Immature natural killer cell (primary cell): ENCODE measurements around the gene CDKN2B-AS1. TPM values are rescaled to one million over a fixed set of nuclear protein-coding genes. Genes with fewer than 3 reads are reported as not detected.

Source experiments
- DNase-seq, 3 donors: peaks; one replicate each; pipeline ENCODE4 v3.0.0; 2022; ENCODE audit warnings: mixed read lengths in 1 of 3
- H3K27ac Mint-ChIP-seq, 6 donors: one replicate each; pipeline ENCODE4 v1.8.0; 2020; ENCODE audit warnings: mixed read lengths in 6 of 6, mild to moderate bottlenecking in 5 of 6, inconsistent platforms in 4 of 6, moderate library complexity in 3 of 6
- H3K27me3 Mint-ChIP-seq, 3 donors: one replicate each; pipeline ENCODE4 v1.8.0; 2020 to 2021; ENCODE audit warnings: low read depth in 3 of 3, mild to moderate bottlenecking in 3 of 3, mixed read lengths in 3 of 3, moderate library complexity in 3 of 3, inconsistent platforms in 1 of 3
- H3K36me3 Mint-ChIP-seq, 3 donors: one replicate each; pipeline ENCODE4 v1.8.0; 2020; ENCODE audit warnings: mixed read lengths in 3 of 3, inconsistent platforms in 2 of 3, mild to moderate bottlenecking in 2 of 3
- H3K4me1 Mint-ChIP-seq, 2 donors: one replicate each; pipeline ENCODE4 v1.8.0; 2020; ENCODE audit warnings: inconsistent platforms in 2 of 2, mild to moderate bottlenecking in 2 of 2, mixed read lengths in 2 of 2, moderate library complexity in 1 of 2
- H3K4me3 Mint-ChIP-seq, 5 donors: one replicate each; pipeline ENCODE4 v1.8.0; 2020; ENCODE audit warnings: mild to moderate bottlenecking in 5 of 5, mixed read lengths in 5 of 5, inconsistent platforms in 3 of 5, moderate library complexity in 3 of 5
- H3K9me3 Mint-ChIP-seq, 6 donors: one replicate each; pipeline ENCODE4 v1.8.0; 2020; ENCODE audit warnings: mild to moderate bottlenecking in 6 of 6, mixed read lengths in 6 of 6, inconsistent platforms in 4 of 6, moderate library complexity in 3 of 6
- polyA plus RNA-seq, 3 donors: library from polyadenylated mRNA; unstranded; fragments of 300-500 nt; fragmentation: Illumina TruSeq; gene quantifications; one replicate each; pipeline ENCODE4 v1.2.3, GENCODE V29; 2021

The CDKN2B-AS1 gene
- polyA plus RNA-seq, 3 donors from 2014 or later, result 0.55 TPM; not detected in 2

GRCh38 chr9:21988056-21988990, 6.3 kb upstream of the CDKN2B-AS1 start:
- peaks cover 0 to 6% (median 3%) of the 10 kb centered on the region in 3 donors for H3K36me3 Mint-ChIP-seq
- DNase-seq, result no peak
- peaks cover 0 to 2% (median 0%) of the 10 kb centered on the region in 6 donors for H3K9me3 Mint-ChIP-seq
- peaks cover 6 to 17% of the 10 kb centered on the region in 2 donors for H3K4me1 Mint-ChIP-seq
- H3K27me3 Mint-ChIP-seq, result peaks cover 17 to 37% (median 35%) of the 10 kb centered on the region in 3 donors
- H3K27ac Mint-ChIP-seq, result no peak overlapping the region
- H3K4me3 Mint-ChIP-seq, result no peak overlapping the region

- H3K27me3 Mint-ChIP-seq, result peaks cover 17 to 38% (median 34%) of the 10 kb centered on the region in 3 donors
- peak overlapping the region in 1 of 5 donors; percentile 61 for H3K4me3 Mint-ChIP-seq
- H3K27ac Mint-ChIP-seq, result no peak overlapping the region
Observed at GRCh38 chr9:21989440-21990189, 5.0 kb upstream of the CDKN2B-AS1 start.

GRCh38 chr9:21991072-21991959, 3.3 kb upstream of the CDKN2B-AS1 start:
- Mint-ChIP-seq H3K9me3 (peaks cover 0 to 2% (median 0%) of the 10 kb centered on the region in 6 donors), H3K27ac (no peak overlapping the region), H3K36me3 (peaks cover 0 to 6% (median 3%) of the 10 kb centered on the region in 3 donors), H3K4me1 (peaks cover 21 to 32% of the 10 kb centered on the region in 2 donors), H3K27me3 (peaks cover 26 to 53% (median 40%) of the 10 kb centered on the region in 3 donors), H3K4me3 (no peak overlapping the region)
- DNase-seq, result no peak

More at GRCh38 chr9:21989440-21990189, 5.0 kb upstream of the CDKN2B-AS1 start:
- Mint-ChIP-seq H3K4me1 (peaks cover 13 to 26% of the 10 kb centered on the region in 2 donors), H3K36me3 (peaks cover 0 to 6% (median 3%) of the 10 kb centered on the region in 3 donors), H3K9me3 (peaks cover 0 to 2% (median 0%) of the 10 kb centered on the region in 6 donors)
- DNase-seq, result no peak

GRCh38 chr9:21993007-21993406, 1.6 kb upstream of the CDKN2B-AS1 start:
- H3K36me3 Mint-ChIP-seq, result peaks cover 0 to 6% (median 3%) of the 10 kb centered on the region in 3 donors
- H3K27me3 Mint-ChIP-seq, result peaks cover 24 to 46% (median 32%) of the 10 kb centered on the region in 3 donors
- H3K4me3 Mint-ChIP-seq, result peak overlapping the region; percentile 81 to 96 (median 84)
- DNase-seq, result no peak
- H3K9me3 Mint-ChIP-seq, result peaks cover 0 to 2% (median 0%) of the 10 kb centered on the region in 6 donors
- H3K4me1 Mint-ChIP-seq, result peaks cover 26 to 30% of the 10 kb centered on the region in 2 donors
- peak overlapping the region in 3 of 6 donors; percentile 36 to 74 (median 40) for H3K27ac Mint-ChIP-seq

DNA sequence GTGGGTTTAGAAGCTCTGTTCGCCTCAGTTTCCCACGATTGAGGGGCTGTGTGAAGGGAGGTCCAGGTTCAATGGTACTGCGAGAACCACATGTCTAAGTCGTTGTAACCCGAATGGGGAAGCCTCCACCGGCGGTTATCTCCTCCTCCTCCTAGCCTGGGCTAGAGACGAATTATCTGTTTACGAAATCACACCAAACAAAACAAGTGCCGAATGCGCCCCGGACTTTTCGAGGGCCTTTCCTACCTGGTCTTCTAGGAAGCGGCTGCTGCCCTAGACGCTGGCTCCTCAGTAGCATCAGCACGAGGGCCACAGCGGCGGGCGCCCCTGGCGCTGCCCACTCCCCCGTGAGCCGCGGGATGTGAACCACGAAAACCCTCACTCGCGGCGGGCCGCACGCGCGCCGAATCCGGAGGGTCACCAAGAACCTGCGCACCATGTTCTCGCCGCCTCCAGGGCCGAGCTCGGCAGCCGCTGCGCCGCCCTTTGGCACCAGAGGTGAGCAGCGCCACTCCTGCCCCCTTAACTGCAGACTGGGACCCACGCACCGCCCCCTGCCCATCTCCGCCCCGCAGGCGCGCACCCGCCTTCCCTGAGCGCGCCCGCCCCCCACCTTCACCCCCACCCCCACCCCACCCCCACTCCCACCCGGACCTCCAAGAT, 567 bp upstream of the CDKN2B-AS1 start, which contains the start of gene CDKN2A:
CDKN2A (minus strand) TSS at position 500 of the 663 bp plus-strand sequence.
- H3K4me3 Mint-ChIP-seq, result peak within 1 kb of the TSS; percentile 93 to 99 (median 96)
- DNase-seq, result peak; percentile 45 to 59 (median 50)
- H3K9me3 Mint-ChIP-seq, result peaks cover 0 to 2% (median 0%) of the 10 kb centered on the region in 6 donors
- H3K36me3 Mint-ChIP-seq, result peaks cover 0 to 6% (median 3%) of the 10 kb centered on the region in 3 donors
- H3K27me3 Mint-ChIP-seq, result peaks cover 20 to 43% (median 27%) of the 10 kb centered on the region in 3 donors
- peak within 1 kb of the TSS; percentile 86 to 96 (median 92) for H3K27ac Mint-ChIP-seq
- H3K4me1 Mint-ChIP-seq, result peaks cover 26 to 30% of the 10 kb centered on the region in 2 donors

DNA sequence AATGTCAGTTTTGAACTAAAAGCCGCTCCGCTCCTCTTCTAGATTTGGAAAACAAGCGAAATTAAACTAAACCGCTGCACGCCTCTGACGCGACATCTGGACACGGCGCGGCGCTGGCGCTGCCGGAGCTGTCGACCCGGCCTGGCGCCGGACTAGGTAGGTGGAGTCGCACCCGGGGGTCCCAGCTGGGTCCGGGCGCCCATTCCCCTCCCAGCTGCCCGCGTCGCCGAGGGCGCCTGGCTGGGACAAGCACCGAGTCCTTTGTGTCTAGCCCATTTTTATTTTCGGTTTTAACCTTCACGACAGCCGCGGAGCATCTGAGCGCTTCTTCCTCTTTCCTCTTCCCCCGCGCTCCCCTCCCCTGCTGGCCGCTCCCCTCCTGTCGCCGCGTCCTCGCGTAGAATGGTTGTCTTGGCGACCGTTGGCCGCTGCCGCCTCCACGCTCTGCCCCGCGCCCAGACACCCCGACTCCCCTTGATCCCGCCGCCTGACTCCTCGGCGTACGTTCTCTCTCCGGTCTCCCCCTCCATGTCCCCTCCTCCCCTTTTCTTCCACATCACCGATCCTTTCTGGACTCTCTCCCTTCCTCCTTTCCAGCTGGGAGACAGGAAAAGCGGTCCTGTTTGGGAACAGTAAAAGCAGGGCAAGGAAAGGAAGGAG, 545 bp downstream of the CDKN2B-AS1 start:
- peak overlapping the region; percentile 93 to 99 (median 96) for H3K4me3 Mint-ChIP-seq
- H3K36me3 Mint-ChIP-seq, result peaks cover 0 to 6% (median 3%) of the 10 kb centered on the region in 3 donors
- H3K27ac Mint-ChIP-seq, result peak overlapping the region; percentile 86 to 96 (median 92)
- peaks cover 15 to 31% (median 18%) of the 10 kb centered on the region in 3 donors for H3K27me3 Mint-ChIP-seq
- DNase-seq, result peak; percentile 81 to 87 (median 83)
- peaks cover 0 to 2% (median 0%) of the 10 kb centered on the region in 6 donors for H3K9me3 Mint-ChIP-seq
- peaks cover 23 to 30% of the 10 kb centered on the region in 2 donors for H3K4me1 Mint-ChIP-seq

DNA sequence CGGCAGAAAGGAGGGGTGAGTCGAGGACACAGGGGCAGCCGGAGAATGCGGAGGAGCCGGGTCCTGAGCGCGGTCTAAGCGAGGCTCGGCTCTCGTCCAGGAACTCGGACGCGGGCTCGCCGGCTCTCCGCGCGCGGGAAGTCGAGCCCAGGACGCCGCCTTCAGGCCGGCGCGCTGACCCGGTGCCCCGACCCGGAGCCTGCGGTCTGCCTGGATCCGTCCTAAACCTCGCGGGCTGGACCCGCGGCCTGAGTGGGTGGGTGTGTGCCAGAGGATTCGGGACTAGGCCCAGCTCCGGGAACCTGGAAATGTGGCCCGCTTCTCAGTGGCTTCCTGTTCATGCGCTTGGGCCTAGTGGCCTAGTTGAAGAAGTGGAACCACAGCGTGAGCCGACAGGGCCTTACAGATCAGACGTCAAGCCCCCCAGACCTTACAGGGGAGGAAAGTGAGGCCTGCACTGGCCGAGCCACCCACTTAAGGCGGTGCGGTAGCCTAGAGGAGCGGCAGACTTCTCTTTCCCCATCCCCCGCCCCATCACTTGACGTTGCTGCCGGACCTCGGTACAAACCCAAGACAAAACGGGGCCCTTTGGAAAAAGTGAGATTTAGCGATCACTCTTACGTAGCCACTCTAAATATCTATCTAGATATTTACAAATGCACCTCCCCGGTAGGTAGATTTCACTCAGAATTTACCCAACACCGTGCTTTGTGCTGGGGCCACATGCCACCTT, 1.2 kb downstream of the CDKN2B-AS1 start:
- H3K27me3 Mint-ChIP-seq, result peaks cover 9 to 25% (median 12%) of the 10 kb centered on the region in 3 donors
- peak overlapping the region; percentile 86 to 96 (median 92) for H3K27ac Mint-ChIP-seq
- no peaks in the 10 kb centered on the region for H3K9me3 Mint-ChIP-seq
- peak; percentile 47 to 53 (median 51) for DNase-seq
- H3K4me1 Mint-ChIP-seq, result peaks cover 23 to 25% of the 10 kb centered on the region in 2 donors
- H3K4me3 Mint-ChIP-seq, result peak overlapping the region; percentile 93 to 99 (median 96)
- H3K36me3 Mint-ChIP-seq, result peaks cover 0 to 6% (median under 1%) of the 10 kb centered on the region in 3 donors

DNA sequence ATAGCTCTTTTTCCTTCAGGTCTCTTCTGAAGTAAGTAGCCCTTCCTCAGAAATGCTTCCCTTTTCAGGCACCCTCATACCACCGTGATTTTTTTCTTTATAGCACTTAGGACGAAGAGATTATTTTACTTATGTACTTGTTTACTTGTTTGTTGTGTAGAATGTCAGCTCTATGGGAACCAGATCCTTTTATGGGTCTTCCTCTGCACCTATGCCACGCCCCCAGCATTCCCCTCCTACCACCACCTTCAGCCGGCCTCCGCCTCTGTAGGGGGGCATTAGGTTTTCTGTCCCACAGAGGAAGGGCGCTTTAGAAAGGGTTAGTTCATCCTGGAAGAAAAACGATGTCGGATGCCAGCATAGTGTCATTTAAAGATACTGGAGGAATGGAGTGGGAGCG, 1.8 kb downstream of the CDKN2B-AS1 start:
- H3K4me3 Mint-ChIP-seq, result peak overlapping the region; percentile 93 to 99 (median 96)
- no peak for DNase-seq
- peaks cover 0 to 2% (median 0%) of the 10 kb centered on the region in 3 donors for H3K36me3 Mint-ChIP-seq
- H3K4me1 Mint-ChIP-seq, result peaks cover 23 to 25% of the 10 kb centered on the region in 2 donors
- H3K27me3 Mint-ChIP-seq, result peaks cover 11 to 18% (median 12%) of the 10 kb centered on the region in 3 donors
- no peaks in the 10 kb centered on the region for H3K9me3 Mint-ChIP-seq
- peak overlapping the region; percentile 18 to 91 (median 43) for H3K27ac Mint-ChIP-seq

- H3K27ac Mint-ChIP-seq, result peak overlapping the region in 5 of 6 donors; percentile 19 to 91 (median 52)
- peak overlapping the region; percentile 18 to 99 (median 95) for H3K4me3 Mint-ChIP-seq
- H3K27me3 Mint-ChIP-seq, result peaks cover 11 to 18% (median 12%) of the 10 kb centered on the region in 3 donors
Observed at GRCh38 chr9:21996858-21997257, 2.3 kb downstream of the CDKN2B-AS1 start.

GRCh38 chr9:21997480-21997879, 2.9 kb downstream of the CDKN2B-AS1 start:
- no peak overlapping the region for H3K4me3 Mint-ChIP-seq
- H3K27me3 Mint-ChIP-seq, result peaks cover 11 to 18% (median 12%) of the 10 kb centered on the region in 3 donors
- H3K9me3 Mint-ChIP-seq, result no peaks in the 10 kb centered on the region
- H3K36me3 Mint-ChIP-seq, result no peaks in the 10 kb centered on the region
- no peak for DNase-seq
- no peak overlapping the region for H3K27ac Mint-ChIP-seq
- H3K4me1 Mint-ChIP-seq, result peaks cover 23 to 25% of the 10 kb centered on the region in 2 donors

More at GRCh38 chr9:21996858-21997257, 2.3 kb downstream of the CDKN2B-AS1 start:
- no peaks in the 10 kb centered on the region for H3K36me3 Mint-ChIP-seq
- H3K4me1 Mint-ChIP-seq, result peaks cover 23 to 25% of the 10 kb centered on the region in 2 donors
- no peak for DNase-seq
- no peaks in the 10 kb centered on the region for H3K9me3 Mint-ChIP-seq

DNA sequence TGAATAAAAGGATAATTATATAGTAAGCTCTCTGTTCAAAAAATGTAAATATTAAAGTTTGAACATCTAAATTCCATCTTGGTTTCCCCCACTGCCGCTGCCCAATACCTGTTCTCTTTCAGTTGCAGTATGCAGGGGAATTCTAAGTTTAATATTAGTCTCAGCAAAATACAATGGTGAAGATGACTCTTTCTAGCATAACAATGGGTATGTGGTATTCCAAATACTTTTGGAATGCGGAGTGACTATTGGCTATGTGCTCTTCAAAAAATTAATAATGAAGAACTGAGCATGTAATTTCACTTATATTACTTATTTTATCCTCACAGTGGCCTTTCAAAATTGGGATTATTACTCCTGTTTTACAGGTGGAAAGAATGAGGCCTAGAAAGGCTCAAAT, 3.4 kb downstream of the CDKN2B-AS1 start:
- Mint-ChIP-seq H3K27me3 (peaks cover 11 to 18% (median 12%) of the 10 kb centered on the region in 3 donors), H3K4me1 (peaks cover 23 to 24% of the 10 kb centered on the region in 2 donors), H3K27ac (no peak overlapping the region), H3K36me3 (no peaks in the 10 kb centered on the region), H3K9me3 (no peaks in the 10 kb centered on the region), H3K4me3 (no peak overlapping the region)
- DNase-seq, result no peak
